ENCODE results near the gene RNF183. TPM values are rescaled to one million over a fixed set of nuclear protein-coding genes. Genes with fewer than 3 reads are reported as not detected.

The RNF183 gene
- total RNA-seq, 6 experiments from 2014 or later: not detected

GRCh38 chr9:113266174-113266573 lies 37.0 kb downstream of the RNF183 start:
- TF ChIP-seq, protein P1, sequence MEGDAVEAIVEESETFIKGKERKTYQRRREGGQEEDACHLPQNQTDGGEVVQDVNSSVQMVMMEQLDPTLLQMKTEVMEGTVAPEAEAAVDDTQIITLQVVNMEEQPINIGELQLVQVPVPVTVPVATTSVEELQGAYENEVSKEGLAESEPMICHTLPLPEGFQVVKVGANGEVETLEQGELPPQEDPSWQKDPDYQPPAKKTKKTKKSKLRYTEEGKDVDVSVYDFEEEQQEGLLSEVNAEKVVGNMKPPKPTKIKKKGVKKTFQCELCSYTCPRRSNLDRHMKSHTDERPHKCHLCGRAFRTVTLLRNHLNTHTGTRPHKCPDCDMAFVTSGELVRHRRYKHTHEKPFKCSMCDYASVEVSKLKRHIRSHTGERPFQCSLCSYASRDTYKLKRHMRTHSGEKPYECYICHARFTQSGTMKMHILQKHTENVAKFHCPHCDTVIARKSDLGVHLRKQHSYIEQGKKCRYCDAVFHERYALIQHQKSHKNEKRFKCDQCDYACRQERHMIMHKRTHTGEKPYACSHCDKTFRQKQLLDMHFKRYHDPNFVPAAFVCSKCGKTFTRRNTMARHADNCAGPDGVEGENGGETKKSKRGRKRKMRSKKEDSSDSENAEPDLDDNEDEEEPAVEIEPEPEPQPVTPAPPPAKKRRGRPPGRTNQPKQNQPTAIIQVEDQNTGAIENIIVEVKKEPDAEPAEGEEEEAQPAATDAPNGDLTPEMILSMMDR (IDR thresholded peaks at IDR 0.05): no peak
- H3K9me3 Mint-ChIP-seq: no peaks in the 10 kb centered on the region
- H3K36me3 Mint-ChIP-seq (ENCODE audit: low read depth): peaks cover 30% of the 10 kb centered on the region
- H3K27me3 Mint-ChIP-seq (ENCODE audit: insufficient read depth): no peaks in the 10 kb centered on the region
- H3K27ac Mint-ChIP-seq: no peak overlapping the region
- peaks cover 13% of the 10 kb centered on the region for H3K4me1 Mint-ChIP-seq (ENCODE audit: low read depth)
- DNase-seq: no peak
- H3K4me3 Mint-ChIP-seq: no peak overlapping the region

- no peaks in the 10 kb centered on the region for H3K27me3 Mint-ChIP-seq (ENCODE audit: insufficient read depth)
- no peak overlapping the region for H3K4me3 Mint-ChIP-seq
- H3K27ac Mint-ChIP-seq: no peak overlapping the region
- peaks cover 28% of the 10 kb centered on the region for H3K36me3 Mint-ChIP-seq (ENCODE audit: low read depth)
- H3K4me1 Mint-ChIP-seq (ENCODE audit: low read depth): peaks cover 8% of the 10 kb centered on the region
- H3K9me3 Mint-ChIP-seq: no peaks in the 10 kb centered on the region
- peak; percentile 6 for DNase-seq
- TF ChIP-seq, protein P1 (IDR thresholded peaks at IDR 0.05): no peak
Measured at GRCh38 chr9:113261917-113262671, 41.1 kb downstream of the RNF183 start.

DNA sequence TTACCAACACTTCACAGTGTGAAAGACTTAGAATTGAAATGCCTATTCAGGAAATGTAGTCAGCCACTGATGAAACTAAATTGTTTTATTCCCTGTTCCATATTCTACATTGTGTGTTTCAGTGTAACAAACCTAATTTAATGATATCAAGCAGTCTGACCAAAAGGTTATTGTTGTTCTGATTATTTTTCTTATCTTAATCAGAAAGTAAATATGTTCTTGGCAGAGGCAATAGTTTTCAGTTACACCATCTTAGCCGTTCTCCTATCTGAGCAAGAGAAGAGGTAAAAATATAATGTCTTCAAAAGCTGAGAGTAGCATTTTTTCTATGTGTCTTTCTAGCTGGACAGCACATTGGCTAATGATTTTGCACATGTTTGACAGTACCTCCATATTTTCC lies 44.9 kb downstream of the RNF183 start:
- TF ChIP-seq, protein P1 (IDR thresholded peaks at IDR 0.05): no peak
- Mint-ChIP-seq H3K9me3 (no peaks in the 10 kb centered on the region), H3K27me3 (ENCODE audit: insufficient read depth) (no peaks in the 10 kb centered on the region), H3K4me1 (ENCODE audit: low read depth) (peaks cover 8% of the 10 kb centered on the region), H3K4me3 (no peak overlapping the region), H3K36me3 (ENCODE audit: low read depth) (peaks cover 31% of the 10 kb centered on the region), H3K27ac (no peak overlapping the region)
- no peak for DNase-seq

GRCh38 chr9:113257863-113258262 lies 45.3 kb downstream of the RNF183 start:
- no peaks in the 10 kb centered on the region for H3K27me3 Mint-ChIP-seq (ENCODE audit: insufficient read depth)
- H3K36me3 Mint-ChIP-seq (ENCODE audit: low read depth): peaks cover 31% of the 10 kb centered on the region
- DNase-seq: no peak
- TF ChIP-seq, protein P1 (IDR thresholded peaks at IDR 0.05): no peak
- H3K9me3 Mint-ChIP-seq: no peaks in the 10 kb centered on the region
- peaks cover 8% of the 10 kb centered on the region for H3K4me1 Mint-ChIP-seq (ENCODE audit: low read depth)
- no peak overlapping the region for H3K27ac Mint-ChIP-seq
- no peak overlapping the region for H3K4me3 Mint-ChIP-seq

DNA sequence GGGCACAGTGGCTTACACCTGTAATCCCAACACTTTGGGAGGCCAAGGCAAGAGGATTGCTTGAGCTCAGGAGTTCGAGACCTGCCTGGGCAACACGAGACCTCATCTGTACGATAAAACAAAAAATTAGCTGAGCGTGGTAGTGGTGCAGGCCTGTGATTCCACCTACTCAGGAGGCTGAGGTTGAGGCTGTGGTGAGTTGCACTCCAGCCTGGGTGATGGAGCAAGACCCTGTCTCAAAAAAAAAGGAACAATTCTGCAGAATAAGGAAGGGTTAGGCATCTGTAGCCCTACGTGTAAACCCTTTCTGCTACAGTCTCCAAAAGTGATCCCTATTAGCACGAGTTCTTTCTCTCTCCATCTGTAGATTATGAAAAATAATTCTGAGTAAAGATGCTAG lies 47.7 kb downstream of the RNF183 start:
- Mint-ChIP-seq H3K4me1 (ENCODE audit: low read depth) (no peaks in the 10 kb centered on the region), H3K27ac (no peak overlapping the region), H3K4me3 (no peak overlapping the region), H3K36me3 (ENCODE audit: low read depth) (peaks cover 20% of the 10 kb centered on the region), H3K9me3 (no peaks in the 10 kb centered on the region), H3K27me3 (ENCODE audit: insufficient read depth) (no peaks in the 10 kb centered on the region)
- TF ChIP-seq, protein P1 (IDR thresholded peaks at IDR 0.05): no peak
- DNase-seq: no peak
